Mammary epithelial cell (primary cell): ENCODE measurements around the gene GABPB1.

Experiments used
- CTCF ChIP-seq, 2 donors: IDR thresholded peaks in 1 of 2; conservative IDR thresholded peaks in 1 of 2; 2 replicates each; pipeline ENCODE4 v1.5.1; 2011 to 2012; ENCODE audit warnings: inconsistent platforms in 2 of 2, low read length in 2 of 2, mild to moderate bottlenecking in 2 of 2, control low read depth in 1 of 2, low read depth in 1 of 2; ENCODE audit not compliant: insufficient read depth in 1 of 2; ENCODE audit errors: extremely low read depth in 1 of 2
- EZH2 ChIP-seq: IDR thresholded peaks from 2 replicates; pipeline ENCODE4 v1.6.1; 2012; ENCODE audit warnings: low read length, inconsistent platforms, borderline replicate concordance

- TF ChIP-seq CTCF (conservative IDR thresholded peaks at IDR 0.05 in 1 of 2, IDR thresholded peaks at IDR 0.05 in 1 of 2; ENCODE audit: extremely low read depth in 1 of 2, insufficient read depth in 1 of 2, low read depth in 1 of 2, low read length in 2 of 2), result no peak
- no peak for TF ChIP-seq EZH2
Measured at GRCh38 chr15:50257332-50257731, 97.7 kb downstream of the GABPB1 start.
